Cardiac muscle cell (in vitro differentiated cells and primary cell): ENCODE results near the gene NLRC5. TPM values are rescaled to one million over a fixed set of nuclear protein-coding genes. Genes with fewer than 3 reads are reported as not detected.

Experiments used
- DNase-seq, 2 donors: peaks; one replicate each; pipeline versions ENCODE4 v3.0.0 to v3.0.0-alpha.2; 2010 to 2017; ENCODE audit warnings: low read depth in 1 of 2, low spot score in 1 of 2
- H3K27ac ChIP-seq: fragments of 200-600 bp; sonication (generic); 2 replicates; pipeline ENCODE4 v1.5.1; 2016
- H3K27me3 ChIP-seq: fragments of 200-600 bp; sonication (generic); 2 replicates; pipeline ENCODE4 v1.6.0; 2016; ENCODE audit warnings: control low read depth
- H3K36me3 ChIP-seq: fragments of 200-600 bp; sonication (generic); 2 replicates; pipeline ENCODE4 v1.5.1; 2016; ENCODE audit warnings: control low read depth
- H3K4me1 ChIP-seq: fragments of 200-600 bp; sonication (generic); 2 replicates; pipeline ENCODE4 v1.8.1; 2017; ENCODE audit warnings: low read depth, mild to moderate bottlenecking, mixed run types
- H3K4me3 ChIP-seq: fragments of 200-600 bp; sonication (generic); 2 replicates; pipeline ENCODE4 v1.5.1; 2016; ENCODE audit warnings: mild to moderate bottlenecking
- H3K9me3 ChIP-seq: fragments of 200-600 bp; sonication (generic); 2 replicates; pipeline ENCODE4 v1.5.1; 2017; ENCODE audit warnings: low read depth, mild to moderate bottlenecking, control low read depth
- CTCF ChIP-seq: IDR thresholded peaks from 2 replicates; pipeline ENCODE4 v1.5.1; 2012; ENCODE audit warnings: low read depth, mild to moderate bottlenecking, low read length
- polyA plus RNA-seq: library from polyadenylated mRNA; unstranded; fragments of >200 nt; fragmentation: Nextera tagmentation; extraction: Ambion mirVana; gene quantifications from 2 replicates; pipeline ENCODE4 v1.2.1, GENCODE V29; 2016
- total RNA-seq: library from RNA; depleted of rRNA; stranded (reverse); fragments of >200 nt; gene quantifications from 2 replicates; pipeline ENCODE4 v1.2.3, GENCODE V29; 2016

Gene NLRC5
- total and polyA plus RNA-seq, 2 experiments from 2014 or later = not detected

- Histone ChIP-seq H3K4me3 (no peak overlapping the region), H3K27me3 (no peaks in the 10 kb centered on the region), H3K4me1 (no peaks in the 10 kb centered on the region), H3K27ac (no peak overlapping the region), H3K9me3 (no peaks in the 10 kb centered on the region), H3K36me3 (no peaks in the 10 kb centered on the region)
- DNase-seq = no peak
- no peak for TF ChIP-seq CTCF
These were observed 38.7 kb downstream of the NLRC5 start for GRCh38 chr16:57028086-57028485.

GRCh38 chr16:57029161-57030160 is 40.1 kb downstream of the NLRC5 start:
- no peaks in the 10 kb centered on the region for H3K4me1 ChIP-seq
- DNase-seq = peak in 1 of 2 donors; percentile 33
- H3K27ac ChIP-seq = no peak overlapping the region
- no peaks in the 10 kb centered on the region for H3K27me3 ChIP-seq
- H3K4me3 ChIP-seq = no peak overlapping the region
- TF ChIP-seq CTCF = no peak
- no peaks in the 10 kb centered on the region for H3K9me3 ChIP-seq
- H3K36me3 ChIP-seq = no peaks in the 10 kb centered on the region

GRCh38 chr16:57030346-57030902 is 41.1 kb downstream of the NLRC5 start:
- no peak for TF ChIP-seq CTCF
- no peaks in the 10 kb centered on the region for H3K27me3 ChIP-seq
- no peak overlapping the region for H3K27ac ChIP-seq
- no peak for DNase-seq
- no peaks in the 10 kb centered on the region for H3K36me3 ChIP-seq
- H3K4me3 ChIP-seq = no peak overlapping the region
- H3K4me1 ChIP-seq = no peaks in the 10 kb centered on the region
- H3K9me3 ChIP-seq = no peaks in the 10 kb centered on the region

GRCh38 chr16:57031156-57031555 is 41.8 kb downstream of the NLRC5 start:
- no peak overlapping the region for H3K27ac ChIP-seq
- H3K9me3 ChIP-seq = no peaks in the 10 kb centered on the region
- no peaks in the 10 kb centered on the region for H3K4me1 ChIP-seq
- no peak for TF ChIP-seq CTCF
- no peaks in the 10 kb centered on the region for H3K27me3 ChIP-seq
- no peak overlapping the region for H3K4me3 ChIP-seq
- no peaks in the 10 kb centered on the region for H3K36me3 ChIP-seq
- no peak for DNase-seq

GRCh38 chr16:57032346-57032745 is 43.0 kb downstream of the NLRC5 start:
- H3K9me3 ChIP-seq = no peaks in the 10 kb centered on the region
- no peak for TF ChIP-seq CTCF

More at GRCh38 chr16:57032346-57032745, 43.0 kb downstream of the NLRC5 start:
- Histone ChIP-seq H3K4me1 (no peaks in the 10 kb centered on the region), H3K27me3 (no peaks in the 10 kb centered on the region), H3K36me3 (no peaks in the 10 kb centered on the region), H3K4me3 (no peak overlapping the region), H3K27ac (no peak overlapping the region)
- DNase-seq = no peak
